Right lobe of liver (tissue), 6 donors: ENCODE data around the gene MAGOH. TPM values are rescaled to one million over a fixed set of nuclear protein-coding genes. Genes with fewer than 3 reads are reported as not detected.

Experiments used
- ATAC-seq, 4 donors: fragments of 200-7000 bp; cut with Tn5 transposase; one replicate each; pipeline ENCODE4 v1.9.1; 2020; ENCODE audit warnings: mild to moderate bottlenecking in 4 of 4, moderate library complexity in 4 of 4
- DNase-seq, 3 donors: peaks; one replicate each; pipeline ENCODE4 v3.0.0-alpha.2; 2020
- H3K27ac ChIP-seq, 3 donors: fragments of 200-600 bp; one replicate each; pipeline ENCODE4 v1.8.0; 2022
- H3K27me3 ChIP-seq, 2 donors: fragments of 200-600 bp; one replicate each; pipeline ENCODE4 v1.8.0; 2022
- H3K36me3 ChIP-seq, 4 donors: fragments of 200-600 bp; sonication (generic) in 1 of 4; one replicate each; pipeline versions ENCODE4 v1.5.1 to v1.8.0; 2017 to 2022; ENCODE audit warnings: control low read depth in 1 of 4
- H3K4me1 ChIP-seq, 4 donors: fragments of 200-600 bp; sonication (generic) in 1 of 4; one replicate each; pipeline versions ENCODE4 v1.5.1 to v1.8.0; 2017 to 2022; ENCODE audit warnings: control low read depth in 1 of 4
- H3K4me3 ChIP-seq, 3 donors: fragments of 200-600 bp; one replicate each; pipeline ENCODE4 v1.8.0; 2022
- H3K9me3 ChIP-seq, 4 donors: fragments of 200-600 bp; sonication (generic) in 1 of 4; one replicate each; pipeline versions ENCODE4 v1.5.1 to v1.8.0; 2017 to 2022; ENCODE audit warnings: control low read depth in 1 of 4
- CTCF ChIP-seq, 4 donors: fragments of 200-600 bp in 3 of 4; fragments of 450-650 bp in 1 of 4; IDR thresholded peaks; one replicate each; pipeline versions ENCODE4 v1.5.1 to v1.8.0; 2016 to 2022; ENCODE audit warnings: antibody characterized with exemption in 4 of 4, mild to moderate bottlenecking in 2 of 4
- POLR2A ChIP-seq: fragments of 450-650 bp; IDR thresholded peaks from one replicate; pipeline ENCODE4 v1.6.1; 2017; ENCODE audit warnings: antibody characterized with exemption, mild to moderate bottlenecking
- WGBS: methylation state at CpG from one replicate; pipeline ENCODE4 v1.1.6; 2018; ENCODE audit warnings: low coverage, low lambda C conversion rate; ENCODE audit not compliant: insufficient coverage; ENCODE audit errors: missing lambda C conversion rate; 5-methylcytosine and 5-hydroxymethylcytosine counted together
- intact Hi-C, 2 donors: fragments of 100-400 bp; cut with DNase I; formaldehyde crosslinking; loops; one replicate each; pipeline versions ENCODE4 v1.11.2 to v1.14.1; 2022
- total RNA-seq, 6 experiments: library from RNA; depleted of rRNA in 2 of 6; stranded (reverse); fragments of >200 nt in 2 of 6; fragmentation: NEBNext Ultra II Directional in 3 of 6; extraction: Animal tissue kit (Norgen Biotek cat#: 25700) in 3 of 6; gene quantifications; one replicate each; pipeline versions ENCODE4 v1.1.0 to v1.2.4, GENCODE V29; 2016 to 2023
- donor health status: DM: no; HTN: yes; CAD: no.
- donor health status: DM: no; HTN: no; CAD: no.
- donor health status: DM: no; HTN: no; CAD: no.
- donor health status: DM: no; HTN: yes; CAD: no.
- donor health status: DM: no; HTN: yes; CAD: no.

MAGOH gene
- total RNA-seq, 6 experiments from 2014 or later = 10.9 to 28.1 (median 19.4) TPM

- H3K4me3 ChIP-seq = no peak overlapping the region
- H3K9me3 ChIP-seq = no peaks in the 10 kb centered on the region
- ATAC-seq (no peak), DNase-seq (no peak)
- TF ChIP-seq POLR2A (no peak), CTCF (IDR thresholded peaks at IDR 0.05) (no peak)
- intact Hi-C loops = no loop called here
- no peak overlapping the region for H3K27ac ChIP-seq
- no peaks in the 10 kb centered on the region for H3K36me3 ChIP-seq
- no peaks in the 10 kb centered on the region for H3K4me1 ChIP-seq
- 36% methylated on average over 2 of the region's 4 CpGs for WGBS
- no peaks in the 10 kb centered on the region for H3K27me3 ChIP-seq
Measured at GRCh38 chr1:53272349-53272748, 34.0 kb upstream of the MAGOH start.

GRCh38 chr1:53271446-53272090 is 33.2 kb upstream of the MAGOH start:
- no peaks in the 10 kb centered on the region for H3K36me3 ChIP-seq
- H3K27ac ChIP-seq = no peak overlapping the region
- ATAC-seq (no peak), DNase-seq (no peak)
- WGBS = no CpG with 5 or more reads among the region's 5 CpGs
- no peak overlapping the region for H3K4me3 ChIP-seq
- TF ChIP-seq CTCF (IDR thresholded peaks at IDR 0.05) = no peak
- no peak for TF ChIP-seq POLR2A
- H3K9me3 ChIP-seq = no peaks in the 10 kb centered on the region
- H3K4me1 ChIP-seq = no peaks in the 10 kb centered on the region
- no peaks in the 10 kb centered on the region for H3K27me3 ChIP-seq
- intact Hi-C loops = no loop called here

GRCh38 chr1:53270873-53271272 is 32.6 kb upstream of the MAGOH start:
- intact Hi-C loops = no loop called here
- Histone ChIP-seq H3K4me1 (no peaks in the 10 kb centered on the region), H3K27me3 (no peaks in the 10 kb centered on the region), H3K4me3 (no peak overlapping the region), H3K9me3 (no peaks in the 10 kb centered on the region), H3K27ac (no peak overlapping the region), H3K36me3 (no peaks in the 10 kb centered on the region)
- DNase-seq = no peak
- no peak for ATAC-seq
- 83% methylated on average over 4 of the region's 8 CpGs for WGBS
- no peak for TF ChIP-seq POLR2A
- no peak for TF ChIP-seq CTCF (IDR thresholded peaks at IDR 0.05)

- no peaks in the 10 kb centered on the region for H3K9me3 ChIP-seq
- H3K4me1 ChIP-seq = no peaks in the 10 kb centered on the region
- H3K36me3 ChIP-seq = no peaks in the 10 kb centered on the region
- TF ChIP-seq CTCF (IDR thresholded peaks at IDR 0.05) (no peak), POLR2A (no peak)
- H3K27ac ChIP-seq = no peak overlapping the region
- no peak overlapping the region for H3K4me3 ChIP-seq
- ATAC-seq = no peak
- DNase-seq = no peak
- H3K27me3 ChIP-seq = no peaks in the 10 kb centered on the region
- WGBS = 63% methylated on average over 1 of the region's 1 CpG
- intact Hi-C loops = no loop called here
Measured at GRCh38 chr1:53270107-53270506, 31.8 kb upstream of the MAGOH start.

- H3K36me3 ChIP-seq = no peaks in the 10 kb centered on the region
- H3K27me3 ChIP-seq = no peaks in the 10 kb centered on the region
- TF ChIP-seq CTCF (IDR thresholded peaks at IDR 0.05) = no peak
- no peak for TF ChIP-seq POLR2A
- H3K27ac ChIP-seq = no peak overlapping the region
- H3K4me3 ChIP-seq = no peak overlapping the region
- intact Hi-C loops = no loop called here
- no peaks in the 10 kb centered on the region for H3K9me3 ChIP-seq
- DNase-seq (no peak), ATAC-seq (no peak)
- no peaks in the 10 kb centered on the region for H3K4me1 ChIP-seq
Measured at GRCh38 chr1:53267761-53268160, 29.4 kb upstream of the MAGOH start.
